ENCODE measurements around the gene RABL6.

RABL6 gene

DNA sequence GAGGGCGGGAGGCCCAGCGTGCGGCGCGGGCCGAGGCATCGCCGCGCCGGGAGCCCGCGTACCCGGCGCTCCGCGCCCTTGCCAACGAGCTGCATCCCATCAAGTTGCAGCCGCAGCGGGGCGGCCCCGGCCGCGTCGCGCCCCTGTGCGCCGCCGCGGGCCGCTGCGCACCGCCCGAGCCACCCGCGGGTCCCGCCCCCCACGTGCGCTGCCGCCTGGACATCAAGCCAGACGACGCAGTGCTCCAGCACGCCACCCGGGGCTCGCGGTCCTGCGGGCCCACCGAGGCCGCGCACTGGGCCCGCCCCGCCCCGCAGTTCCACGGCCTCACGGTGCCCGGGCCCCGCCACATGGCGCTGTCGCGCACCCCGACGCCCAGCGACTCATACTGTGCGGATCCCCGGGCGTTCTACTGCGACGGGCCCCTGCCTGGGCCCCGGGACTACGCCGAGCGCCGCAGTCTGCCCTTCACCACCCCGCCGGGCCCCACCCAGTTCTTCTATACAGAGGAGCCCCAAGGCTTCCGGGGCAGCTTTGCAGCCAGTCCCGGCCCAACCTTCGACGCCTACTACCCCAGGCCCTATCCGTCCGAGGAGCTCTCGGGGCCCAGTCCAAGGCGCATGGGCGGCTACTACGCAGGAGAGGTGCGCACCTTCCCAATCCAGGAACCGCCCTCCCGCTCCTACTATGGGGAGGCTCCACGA, 37.2 kb downstream of the RABL6 start:
- no peak for DNase-seq (ENCODE audit: low read depth in 1 of 2, low spot score in 1 of 2)
- in situ Hi-C loops (cut with HindIII; ENCODE audit: low pct_unique_long_range_greater_than_20kb, low sequenced_read_pairs) = no loop called here
- no peak for TF ChIP-seq JUND (IDR thresholded peaks at IDR 0.05; ENCODE audit: low read depth)

DNA sequence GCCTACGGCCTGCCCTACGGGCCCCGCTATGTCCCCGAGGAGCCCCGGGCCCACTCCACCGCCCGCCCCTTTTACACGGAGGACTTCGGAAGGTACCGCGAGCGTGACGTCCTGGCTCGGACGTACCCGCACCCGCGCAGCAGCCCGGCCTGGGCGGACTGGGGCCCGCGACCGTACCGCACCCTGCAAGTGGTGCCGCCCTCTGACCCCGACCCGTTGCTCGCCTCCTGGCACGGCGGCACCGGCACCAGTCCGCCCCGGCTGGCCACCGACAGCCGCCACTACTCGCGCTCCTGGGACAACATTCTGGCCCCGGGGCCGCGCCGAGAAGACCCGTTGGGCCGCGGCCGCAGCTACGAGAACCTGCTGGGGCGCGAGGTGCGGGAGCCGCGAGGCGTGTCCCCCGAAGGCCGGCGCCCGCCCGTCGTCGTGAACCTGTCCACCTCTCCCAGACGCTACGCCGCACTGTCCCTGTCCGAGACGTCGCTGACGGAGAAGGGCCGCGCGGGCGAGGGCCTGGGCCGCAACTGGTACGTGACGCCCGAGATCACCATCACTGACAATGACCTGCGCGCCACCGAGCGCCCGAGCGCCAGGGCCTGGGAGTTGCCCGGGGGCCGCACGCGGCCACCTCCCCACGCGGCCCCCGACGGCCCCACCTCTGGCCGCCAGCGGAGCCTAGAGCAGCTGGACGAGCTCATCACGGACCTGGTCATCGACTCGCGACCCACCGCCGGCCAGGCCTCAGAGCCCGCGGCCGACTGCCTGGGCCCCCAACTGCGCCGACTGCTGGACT, 37.9 kb downstream of the RABL6 start:
- TF ChIP-seq JUND (IDR thresholded peaks at IDR 0.05; ENCODE audit: low read depth) = no peak
- in situ Hi-C loops (cut with HindIII; ENCODE audit: low pct_unique_long_range_greater_than_20kb, low sequenced_read_pairs) = no loop called here
- DNase-seq (ENCODE audit: low read depth in 1 of 2, low spot score in 1 of 2) = no peak

DNA sequence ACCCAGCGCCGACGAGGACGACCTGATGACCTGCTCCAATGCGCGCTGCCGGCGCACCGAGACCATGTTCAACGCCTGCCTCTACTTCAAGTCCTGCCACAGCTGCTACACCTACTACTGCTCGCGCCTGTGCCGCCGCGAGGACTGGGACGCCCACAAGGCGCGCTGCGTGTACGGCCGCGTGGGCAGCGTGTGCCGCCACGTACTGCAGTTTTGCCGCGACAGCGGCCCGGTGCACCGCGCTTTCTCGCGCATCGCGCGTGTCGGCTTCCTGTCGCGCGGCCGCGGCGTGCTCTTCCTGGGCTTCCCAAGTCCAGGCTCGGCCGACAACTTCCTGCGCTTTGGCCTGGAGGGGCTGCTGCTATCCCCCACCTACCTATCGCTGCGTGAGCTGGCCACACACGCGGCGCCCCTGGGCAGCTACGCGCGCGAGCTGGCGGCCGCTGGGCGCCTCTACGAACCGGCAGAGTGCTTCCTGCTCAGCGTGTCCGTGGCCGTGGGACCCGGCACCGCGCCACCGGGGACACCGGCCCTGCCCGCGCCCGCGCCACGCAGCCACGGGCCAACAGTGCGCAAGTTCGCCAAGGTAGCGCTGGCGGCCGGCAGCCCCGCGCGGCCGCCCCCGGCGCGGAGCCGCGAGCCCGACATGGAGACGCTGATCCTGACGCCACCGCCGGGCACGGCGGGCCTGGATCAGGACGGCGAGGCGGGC, 38.8 kb downstream of the RABL6 start:
- DNase-seq (ENCODE audit: low read depth in 1 of 2, low spot score in 1 of 2) = no peak
- in situ Hi-C loops (cut with HindIII; ENCODE audit: low pct_unique_long_range_greater_than_20kb, low sequenced_read_pairs) = no loop called here
- TF ChIP-seq JUND (IDR thresholded peaks at IDR 0.05; ENCODE audit: low read depth) = no peak

DNA sequence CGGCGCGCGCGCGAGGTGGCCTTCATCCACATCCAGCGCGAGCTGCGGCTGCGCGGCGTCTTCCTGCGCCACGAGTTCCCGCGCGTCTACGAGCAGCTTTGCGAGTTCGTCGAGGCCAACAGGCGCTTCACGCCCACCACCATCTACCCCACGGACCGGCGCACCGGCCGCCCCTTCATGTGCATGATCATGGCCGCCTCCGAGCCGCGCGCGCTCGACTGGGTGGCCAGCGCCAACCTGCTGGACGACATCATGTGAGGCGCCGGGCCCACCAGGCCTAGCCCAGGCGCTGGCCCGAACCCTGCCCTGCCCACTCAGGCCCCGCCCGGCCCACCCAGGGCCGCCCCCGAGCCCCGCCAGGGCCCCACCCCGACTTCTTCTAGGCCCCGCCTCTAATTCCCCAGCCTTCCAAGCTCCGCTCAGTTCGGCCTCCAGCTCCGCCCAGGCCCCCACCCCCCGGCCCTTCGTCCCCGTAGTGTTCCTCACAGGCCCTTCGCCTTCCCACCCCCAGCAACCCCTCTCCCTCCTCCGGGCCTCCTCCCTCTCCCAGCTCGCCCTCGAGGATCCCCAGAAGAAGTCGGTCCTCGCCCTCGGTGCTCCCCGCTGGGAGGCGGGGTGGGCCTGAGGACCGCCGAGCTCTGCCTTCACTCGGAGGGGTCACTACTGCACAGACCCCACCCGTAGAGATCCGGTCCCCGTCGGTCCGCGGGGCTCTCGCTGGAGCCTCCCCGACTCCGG, 39.5 kb downstream of the RABL6 start:
- TF ChIP-seq JUND (IDR thresholded peaks at IDR 0.05; ENCODE audit: low read depth) = no peak
- in situ Hi-C loops (cut with HindIII; ENCODE audit: low pct_unique_long_range_greater_than_20kb, low sequenced_read_pairs) = no loop called here
- DNase-seq (ENCODE audit: low read depth in 1 of 2, low spot score in 1 of 2) = peak; percentile 77 to 89

DNA sequence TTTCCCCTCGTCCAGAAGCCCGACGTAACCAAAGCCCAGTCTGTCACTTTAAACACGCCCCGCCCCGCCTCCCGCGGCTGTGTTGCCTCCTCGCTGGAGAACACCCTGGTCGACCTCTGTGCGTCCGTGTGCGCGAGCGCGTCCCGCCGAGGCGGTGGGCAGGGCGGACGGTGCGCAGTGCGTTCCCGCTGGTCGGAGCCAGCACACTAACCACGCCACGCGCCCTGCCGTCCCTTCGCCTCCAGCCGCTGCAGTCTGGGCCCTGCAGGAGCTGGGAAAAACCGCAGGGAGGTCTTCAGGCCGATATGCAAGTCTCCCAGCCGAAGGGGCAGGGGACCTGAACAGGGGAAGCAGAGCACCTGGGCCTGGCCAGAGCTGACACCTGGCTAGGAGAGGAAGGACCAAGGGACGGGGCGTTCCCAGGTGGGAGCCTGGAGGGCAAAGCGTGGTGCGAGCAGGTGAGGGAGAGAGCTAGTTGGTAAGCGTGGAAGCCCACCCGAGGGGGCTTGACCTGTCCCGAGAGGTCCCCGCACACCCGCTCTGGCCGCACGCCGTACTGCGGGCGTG, 40.2 kb downstream of the RABL6 start:
- no peak for TF ChIP-seq JUND (IDR thresholded peaks at IDR 0.05; ENCODE audit: low read depth)
- peak; percentile 94 to 96 for DNase-seq (ENCODE audit: low read depth in 1 of 2, low spot score in 1 of 2)
- in situ Hi-C loops (cut with HindIII; ENCODE audit: low pct_unique_long_range_greater_than_20kb, low sequenced_read_pairs) = no loop called here

DNA sequence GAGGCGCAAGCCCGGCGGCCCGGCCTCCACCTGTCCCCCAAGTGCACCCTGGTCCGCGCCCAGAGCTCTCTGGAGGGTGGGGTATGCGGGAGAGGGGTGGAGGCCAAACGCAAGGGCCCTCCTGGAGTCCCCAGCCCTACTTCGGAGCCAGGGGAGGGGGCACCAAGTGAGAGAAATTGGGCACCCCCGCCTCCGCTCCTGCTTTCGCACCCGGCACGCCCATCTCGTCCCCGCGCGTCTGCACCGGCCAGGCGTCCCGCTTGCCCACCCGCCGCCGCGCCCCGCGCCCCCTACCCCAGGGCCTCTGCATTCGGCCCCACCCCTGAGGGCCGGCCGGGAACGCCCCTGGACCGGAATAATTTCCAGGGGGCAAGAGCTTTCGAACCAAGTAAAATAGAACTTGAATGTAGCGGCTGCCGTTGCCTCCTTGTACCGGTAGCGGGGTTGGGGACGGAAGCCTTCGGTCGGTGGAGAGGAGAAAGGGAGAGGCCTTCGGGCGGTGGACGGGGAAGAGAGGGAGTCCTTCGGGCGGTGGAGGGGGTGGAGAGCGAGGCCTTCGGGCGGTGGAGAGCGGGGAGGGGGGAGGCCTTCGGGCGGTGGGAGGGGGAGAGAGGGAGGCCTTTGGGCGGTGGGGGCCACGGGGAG, 40.8 kb downstream of the RABL6 start:
- peak; percentile 68 for DNase-seq (ENCODE audit: low read depth in 1 of 2, low spot score in 1 of 2)
- no peak for TF ChIP-seq JUND (IDR thresholded peaks at IDR 0.05; ENCODE audit: low read depth)
- in situ Hi-C loops (cut with HindIII; ENCODE audit: low pct_unique_long_range_greater_than_20kb, low sequenced_read_pairs) = no loop called here

DNA sequence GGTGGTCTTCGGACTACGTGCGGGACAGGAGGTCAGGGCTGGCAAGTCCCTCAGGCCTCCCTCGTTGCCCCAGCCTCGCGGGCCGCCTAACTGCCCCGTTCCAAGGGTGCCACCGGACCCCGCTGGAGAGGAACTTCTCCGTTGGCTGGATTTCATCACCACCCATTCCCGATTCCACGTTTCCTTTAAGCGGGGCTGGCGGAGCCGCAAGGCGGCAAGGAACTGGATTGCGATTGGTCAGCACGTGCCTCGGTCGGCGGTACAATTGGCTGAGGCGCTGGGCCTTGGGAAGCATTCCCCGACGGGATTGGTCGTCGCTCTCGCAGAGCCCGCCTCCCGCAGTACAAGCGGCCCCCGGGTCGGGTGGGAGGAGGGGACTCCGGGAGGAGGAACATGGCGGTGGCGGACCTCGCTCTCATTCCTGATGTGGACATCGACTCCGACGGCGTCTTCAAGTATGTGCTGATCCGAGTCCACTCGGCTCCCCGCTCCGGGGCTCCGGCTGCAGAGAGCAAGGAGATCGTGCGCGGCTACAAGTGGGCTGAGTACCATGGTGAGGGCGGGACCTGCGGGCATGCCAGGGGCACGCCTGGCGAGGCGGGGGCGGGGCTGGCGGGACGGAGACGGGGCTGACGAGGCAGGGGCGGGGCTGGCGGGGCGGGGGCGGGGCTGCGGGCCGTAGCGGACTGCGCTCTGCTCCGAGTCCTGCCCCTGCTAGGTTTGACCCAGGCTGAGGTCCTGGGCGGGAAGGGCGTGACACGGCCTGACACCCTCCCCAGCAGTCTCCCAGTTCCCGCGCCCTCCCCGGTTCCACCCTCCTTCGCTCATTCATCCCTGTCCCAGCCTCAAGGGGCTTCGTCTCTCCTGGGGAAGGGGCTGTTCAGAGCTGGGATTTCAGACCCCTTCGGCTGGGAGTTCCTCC, 41.6 kb downstream of the RABL6 start, which contains the start of gene PHPT1:
PHPT1 (plus strand) TSS at position 372 of the 922 bp plus-strand sequence; CDS start at position 394, 22 bp downstream.
- peak; percentile 64; the same call in 1 of the 2 replicates for TF ChIP-seq JUND (IDR thresholded peaks at IDR 0.05; ENCODE audit: low read depth)
- DNase-seq (ENCODE audit: low read depth in 1 of 2, low spot score in 1 of 2) = peak; percentile 99 to 100
- in situ Hi-C loops (cut with HindIII; ENCODE audit: low pct_unique_long_range_greater_than_20kb, low sequenced_read_pairs) = no loop called here

DNA sequence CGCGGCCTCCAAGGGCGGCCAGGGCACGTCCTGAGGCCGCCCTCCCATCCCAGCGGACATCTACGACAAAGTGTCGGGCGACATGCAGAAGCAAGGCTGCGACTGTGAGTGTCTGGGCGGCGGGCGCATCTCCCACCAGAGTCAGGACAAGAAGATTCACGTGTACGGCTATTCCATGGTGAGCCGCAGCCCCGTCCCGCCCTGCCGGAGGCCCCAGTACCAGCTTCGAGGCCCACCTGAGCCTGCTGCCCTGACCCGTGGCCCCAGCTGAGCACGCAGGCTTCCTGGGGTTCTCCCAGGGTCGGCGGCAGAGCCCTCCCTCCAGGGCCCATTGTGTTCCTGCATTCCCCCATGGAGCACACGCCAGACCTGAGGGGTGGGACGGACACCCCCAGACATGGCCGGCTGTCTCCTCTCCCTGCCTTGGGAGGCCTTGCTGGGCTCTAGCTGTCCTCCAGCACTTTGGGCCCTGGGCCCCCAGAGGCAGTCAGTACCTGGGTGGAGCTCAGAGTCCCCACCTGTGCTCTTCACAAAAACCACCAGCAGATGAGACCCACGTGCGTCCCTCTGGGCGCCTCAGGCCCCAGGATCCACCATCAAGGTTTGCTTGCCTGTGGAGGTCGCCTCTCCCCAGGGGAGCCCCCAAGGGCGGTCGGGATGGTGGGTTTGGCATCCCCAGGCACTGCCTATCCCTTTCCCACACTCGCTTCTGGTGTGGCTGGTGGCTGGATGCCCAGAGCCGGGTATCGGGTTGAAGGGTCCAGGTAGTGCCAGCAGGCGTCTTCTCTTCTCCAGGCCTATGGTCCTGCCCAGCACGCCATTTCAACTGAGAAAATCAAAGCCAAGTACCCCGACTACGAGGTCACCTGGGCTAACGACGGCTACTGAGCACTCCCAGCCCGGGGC, 42.5 kb downstream of the RABL6 start:
- in situ Hi-C loops (cut with HindIII; ENCODE audit: low pct_unique_long_range_greater_than_20kb, low sequenced_read_pairs) = no loop called here
- no peak for TF ChIP-seq JUND (IDR thresholded peaks at IDR 0.05; ENCODE audit: low read depth)
- no peak for DNase-seq (ENCODE audit: low read depth in 1 of 2, low spot score in 1 of 2)

DNA sequence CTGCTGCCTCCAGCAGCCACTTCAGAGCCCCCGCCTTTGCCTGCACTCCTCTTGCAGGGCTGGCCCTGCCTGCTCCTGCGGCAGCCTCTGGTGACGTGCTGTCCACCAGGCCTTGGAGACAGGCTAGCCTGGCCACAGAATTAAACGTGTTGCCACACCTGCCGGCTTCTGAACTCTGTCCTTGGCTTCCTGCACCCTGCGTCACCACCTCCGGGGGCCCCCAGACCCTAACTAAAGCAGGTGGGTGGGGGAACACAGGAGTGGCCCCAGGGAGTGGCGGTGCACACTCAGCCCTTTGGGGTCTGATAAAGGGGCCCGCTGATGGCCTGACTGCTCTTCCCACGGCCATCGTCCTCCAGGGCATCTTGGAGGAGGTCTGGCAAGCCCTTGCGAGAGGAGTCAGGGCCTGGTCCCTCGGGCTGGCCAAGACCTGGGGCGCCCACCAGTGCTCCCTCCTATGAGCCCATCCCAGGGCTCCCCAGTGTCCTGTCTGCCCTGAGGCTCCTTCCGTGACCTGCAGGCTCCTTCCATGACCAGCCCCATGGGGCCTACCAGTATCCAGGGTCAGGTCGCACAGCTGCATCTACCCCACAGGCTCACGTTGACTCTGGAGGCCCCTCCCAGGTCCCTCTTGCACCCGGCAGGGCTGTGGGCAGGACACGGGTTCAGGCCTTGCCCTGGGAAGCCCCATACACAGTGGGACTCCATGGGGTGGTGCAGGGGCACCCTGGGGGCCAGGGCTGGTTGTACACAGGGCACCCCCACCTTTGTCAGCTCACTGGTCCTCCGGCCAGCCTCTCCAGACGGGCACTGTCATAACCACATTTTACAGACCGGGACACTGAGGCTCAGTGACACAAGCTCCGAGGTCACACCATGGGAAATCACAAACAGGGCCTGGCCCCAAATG, 43.4 kb downstream of the RABL6 start:
- in situ Hi-C loops (cut with HindIII; ENCODE audit: low pct_unique_long_range_greater_than_20kb, low sequenced_read_pairs) = no loop called here
- DNase-seq (ENCODE audit: low read depth in 1 of 2, low spot score in 1 of 2) = no peak

More for the DNA sequence above, 43.4 kb downstream of the RABL6 start:
- no peak for TF ChIP-seq JUND (IDR thresholded peaks at IDR 0.05; ENCODE audit: low read depth)
